DND-41 (cell line): ENCODE results near the gene ACTMAP.

Experiments
- CTCF ChIP-seq: IDR thresholded peaks from 2 replicates; pipeline ENCODE4 v1.5.1; 2012; ENCODE audit warnings: borderline replicate concordance, low read length, moderate library complexity, mild to moderate bottlenecking; ENCODE audit not compliant: poor library complexity, severe bottlenecking; ENCODE audit errors: extremely low read depth
- EZH2 ChIP-seq: IDR thresholded peaks from 3 replicates; pipeline ENCODE4 v1.6.1; 2012; ENCODE audit warnings: borderline replicate concordance, low read depth, mild to moderate bottlenecking, moderate library complexity, low read length, inconsistent platforms; ENCODE audit not compliant: severe bottlenecking

GRCh38 chr19:40716482-40717324, 33.6 kb downstream of the ACTMAP start, which contains the start of the genes COQ8B and ITPKC:
- TF ChIP-seq CTCF (peak; percentile 24), EZH2 (no peak)
